DMS 273 (cell line): ENCODE results near the gene ABHD17C.
"Not testable (repeated sequence)": the region's sequence is repeated elsewhere in the genome, so short reads cannot be mapped to it uniquely, and the experiment has no call there.

Experiments used
- DNase-seq: peaks from one replicate; lab custom pipeline; 2025; ENCODE audit not compliant: unreplicated experiment; lab: John Stamatoyannopoulos, UW

The ABHD17C gene

GRCh38 chr15:80695099-80695910 lies at the start of gene ABHD17C:
ABHD17C (plus strand) TSS chr15:80695310; CDS start chr15:80695430, 120 bp downstream.
- peak; percentile 79 for DNase-seq

GRCh38 chr15:80645494-80646065 lies 49.5 kb upstream of the ABHD17C start:
- no peak for DNase-seq

- not testable (repeated sequence) for DNase-seq
Measured at GRCh38 chr15:80647424-80647823, 47.7 kb upstream of the ABHD17C start.

- DNase-seq, result no peak
Measured at GRCh38 chr15:80654299-80654698, 40.8 kb upstream of the ABHD17C start.

- no peak for DNase-seq
Measured at GRCh38 chr15:80659375-80659774, 35.7 kb upstream of the ABHD17C start.

GRCh38 chr15:80660119-80660518 lies 35.0 kb upstream of the ABHD17C start:
- DNase-seq, result no peak

- DNase-seq, result no peak
Measured at GRCh38 chr15:80662129-80662528, 33.0 kb upstream of the ABHD17C start.

GRCh38 chr15:80662757-80663553 lies 32.2 kb upstream of the ABHD17C start:
- no peak for DNase-seq

GRCh38 chr15:80665151-80665550 lies 30.0 kb upstream of the ABHD17C start:
- peak; percentile 1 for DNase-seq

- DNase-seq, result no peak
Measured at GRCh38 chr15:80667936-80668335, 27.2 kb upstream of the ABHD17C start.

- no peak for DNase-seq
Measured at GRCh38 chr15:80668546-80669236, 26.4 kb upstream of the ABHD17C start.

- DNase-seq, result no peak
Measured at GRCh38 chr15:80669663-80670273, 25.3 kb upstream of the ABHD17C start.

GRCh38 chr15:80673561-80674244 lies 21.4 kb upstream of the ABHD17C start:
- DNase-seq, result no peak

GRCh38 chr15:80674245-80674614 lies 20.9 kb upstream of the ABHD17C start:
- no peak for DNase-seq

GRCh38 chr15:80677041-80677440 lies 18.1 kb upstream of the ABHD17C start:
- no peak for DNase-seq

GRCh38 chr15:80679167-80679803 lies 15.8 kb upstream of the ABHD17C start:
- DNase-seq, result no peak

- no peak for DNase-seq
Measured at GRCh38 chr15:80679804-80680175, 15.3 kb upstream of the ABHD17C start.

- no peak for DNase-seq
Measured at GRCh38 chr15:80682201-80682600, 12.9 kb upstream of the ABHD17C start.

GRCh38 chr15:80684697-80685096 lies 10.4 kb upstream of the ABHD17C start:
- DNase-seq, result no peak

GRCh38 chr15:80685628-80686027 lies 9.5 kb upstream of the ABHD17C start:
- DNase-seq, result no peak
